T-helper 1 cell treated with Interleukin-12 subunit alpha and Interleukin-12 subunit beta and Interleukin-4 antibody, amounts not matched to agents 30 μg/mL and 1 μg/mL, for 36 hours (primary cell): Measurements from ENCODE around the gene RERE.

Experiments
- H3K27ac Mint-ChIP-seq: one replicate; pipeline ENCODE4 v1.8.0; 2021; ENCODE audit warnings: mild to moderate bottlenecking, mixed read lengths
- H3K27me3 Mint-ChIP-seq: one replicate; pipeline ENCODE4 v1.8.0; 2021; ENCODE audit warnings: low read depth, mixed read lengths
- H3K36me3 Mint-ChIP-seq: one replicate; pipeline ENCODE4 v1.8.0; 2021; ENCODE audit warnings: low read depth, mixed read lengths
- H3K4me1 Mint-ChIP-seq: one replicate; pipeline ENCODE4 v1.8.0; 2021; ENCODE audit warnings: low read depth, mixed read lengths
- H3K4me3 Mint-ChIP-seq: one replicate; pipeline ENCODE4 v1.8.0; 2021; ENCODE audit warnings: mild to moderate bottlenecking, moderate library complexity, mixed read lengths
- H3K9me3 Mint-ChIP-seq: one replicate; pipeline ENCODE4 v1.8.0; 2021; ENCODE audit warnings: mixed read lengths

Gene RERE

DNA sequence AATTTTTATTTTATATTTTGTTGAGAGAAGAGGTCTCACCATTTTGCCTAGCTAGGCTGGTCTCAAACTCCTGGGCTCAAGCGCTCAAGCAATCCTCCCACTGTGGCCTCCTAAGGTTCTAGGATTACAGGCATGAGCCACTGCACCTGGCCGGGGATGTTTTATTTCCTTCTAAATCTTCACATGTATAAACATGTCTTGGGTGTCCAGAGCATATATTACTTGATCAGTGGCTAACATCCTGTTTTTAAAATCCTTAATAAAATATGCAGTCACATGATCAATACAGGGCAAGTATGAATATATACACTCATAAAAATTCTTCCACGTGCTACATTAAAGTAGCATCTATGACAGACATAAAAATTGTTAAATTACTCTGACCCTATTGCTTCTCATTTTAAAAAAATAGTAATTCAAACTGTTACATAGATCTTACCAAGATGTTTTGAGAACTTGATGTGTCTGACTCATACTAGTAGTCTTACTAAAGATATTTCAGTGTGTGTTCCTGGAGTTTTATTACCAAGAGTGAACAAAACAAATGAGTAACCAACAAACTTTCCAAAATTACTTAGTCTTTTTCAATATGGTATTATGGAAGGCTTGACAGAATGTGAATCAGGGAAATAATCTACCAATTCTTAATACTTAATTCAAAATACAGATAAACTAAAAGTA, 277.0 kb downstream of the RERE start:
- Mint-ChIP-seq H3K27ac (peak overlapping the region; percentile 55), H3K4me1 (peaks cover 42% of the 10 kb centered on the region), H3K4me3 (no peak overlapping the region), H3K9me3 (peaks cover 11% of the 10 kb centered on the region), H3K36me3 (peaks cover 35% of the 10 kb centered on the region), H3K27me3 (no peaks in the 10 kb centered on the region)

DNA sequence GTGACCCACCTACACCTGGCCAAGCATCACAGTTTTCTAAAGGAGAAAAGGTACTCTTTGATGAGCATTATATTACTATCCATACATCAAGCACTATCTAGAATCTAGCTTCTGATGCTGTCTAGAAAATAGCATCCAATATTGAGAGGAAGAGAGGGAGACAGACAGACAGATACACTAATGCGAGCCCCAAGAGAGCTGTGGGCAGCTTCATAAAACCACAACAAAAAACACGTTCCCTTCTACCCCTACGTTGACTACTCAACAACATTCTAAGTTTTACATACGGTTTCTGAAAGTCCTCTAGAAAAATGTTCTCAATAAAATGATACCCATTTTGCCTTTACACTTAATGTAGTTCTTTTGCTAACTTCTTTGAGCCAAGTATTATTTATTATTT, 277.8 kb downstream of the RERE start:
- no peaks in the 10 kb centered on the region for H3K27me3 Mint-ChIP-seq
- H3K9me3 Mint-ChIP-seq: peaks cover 6% of the 10 kb centered on the region
- H3K4me1 Mint-ChIP-seq: peaks cover 36% of the 10 kb centered on the region
- H3K27ac Mint-ChIP-seq: peak overlapping the region; percentile 26
- no peak overlapping the region for H3K4me3 Mint-ChIP-seq
- peaks cover 29% of the 10 kb centered on the region for H3K36me3 Mint-ChIP-seq

- Mint-ChIP-seq H3K27ac (no peak overlapping the region), H3K4me3 (no peak overlapping the region), H3K27me3 (no peaks in the 10 kb centered on the region), H3K4me1 (peaks cover 42% of the 10 kb centered on the region), H3K36me3 (peaks cover 20% of the 10 kb centered on the region), H3K9me3 (no peaks in the 10 kb centered on the region)
Measured at GRCh38 chr1:8538502-8538901, 278.9 kb downstream of the RERE start.

DNA sequence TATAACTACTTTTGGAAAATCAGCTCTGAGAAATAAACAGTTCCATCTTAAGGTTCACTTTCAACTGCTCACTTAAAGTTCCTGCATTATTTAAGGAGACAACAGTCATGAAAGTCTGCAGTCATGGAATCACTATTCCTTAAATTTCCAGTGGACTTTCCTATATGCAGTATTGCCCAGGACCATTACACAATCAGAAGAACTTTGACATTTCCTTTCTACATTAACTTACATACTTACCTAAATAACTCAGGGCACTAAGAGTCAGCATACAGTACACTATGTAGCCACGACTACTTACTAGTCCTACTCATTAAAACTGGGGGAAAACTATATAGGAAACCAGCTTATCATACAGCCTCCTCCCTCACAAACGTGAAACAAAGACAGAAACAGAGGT, 279.4 kb downstream of the RERE start:
- H3K27ac Mint-ChIP-seq: no peak overlapping the region
- no peak overlapping the region for H3K4me3 Mint-ChIP-seq
- H3K9me3 Mint-ChIP-seq: no peaks in the 10 kb centered on the region
- no peaks in the 10 kb centered on the region for H3K27me3 Mint-ChIP-seq
- peaks cover 19% of the 10 kb centered on the region for H3K36me3 Mint-ChIP-seq
- peaks cover 46% of the 10 kb centered on the region for H3K4me1 Mint-ChIP-seq

- H3K27ac Mint-ChIP-seq: no peak overlapping the region
- H3K9me3 Mint-ChIP-seq: no peaks in the 10 kb centered on the region
- no peak overlapping the region for H3K4me3 Mint-ChIP-seq
- H3K36me3 Mint-ChIP-seq: peaks cover 18% of the 10 kb centered on the region
- H3K4me1 Mint-ChIP-seq: peaks cover 48% of the 10 kb centered on the region
- no peaks in the 10 kb centered on the region for H3K27me3 Mint-ChIP-seq
Measured at GRCh38 chr1:8536515-8536914, 280.9 kb downstream of the RERE start.

DNA sequence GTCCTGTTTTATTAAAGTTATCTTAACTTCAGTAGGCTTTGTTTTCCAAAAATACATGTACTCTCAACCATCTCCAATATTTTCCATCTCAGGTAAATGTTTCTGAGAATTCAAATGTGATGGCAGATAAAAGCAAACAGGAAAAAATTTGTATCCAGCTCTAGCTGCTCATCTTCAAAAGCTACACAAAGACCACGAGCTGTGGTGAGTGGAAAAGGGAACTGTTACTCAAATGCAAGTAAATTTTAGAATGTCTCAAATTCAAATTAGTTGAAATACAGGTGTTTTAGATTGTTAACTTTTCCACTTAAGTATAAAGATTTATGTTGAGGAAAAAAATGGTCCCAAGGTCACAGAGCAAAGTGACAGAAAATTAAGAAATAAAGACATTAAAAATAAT, 283.5 kb downstream of the RERE start:
- no peaks in the 10 kb centered on the region for H3K9me3 Mint-ChIP-seq
- peaks cover 13% of the 10 kb centered on the region for H3K36me3 Mint-ChIP-seq
- H3K4me1 Mint-ChIP-seq: peaks cover 31% of the 10 kb centered on the region
- peak overlapping the region; percentile 53 for H3K4me3 Mint-ChIP-seq
- no peaks in the 10 kb centered on the region for H3K27me3 Mint-ChIP-seq
- H3K27ac Mint-ChIP-seq: peak overlapping the region; percentile 77

DNA sequence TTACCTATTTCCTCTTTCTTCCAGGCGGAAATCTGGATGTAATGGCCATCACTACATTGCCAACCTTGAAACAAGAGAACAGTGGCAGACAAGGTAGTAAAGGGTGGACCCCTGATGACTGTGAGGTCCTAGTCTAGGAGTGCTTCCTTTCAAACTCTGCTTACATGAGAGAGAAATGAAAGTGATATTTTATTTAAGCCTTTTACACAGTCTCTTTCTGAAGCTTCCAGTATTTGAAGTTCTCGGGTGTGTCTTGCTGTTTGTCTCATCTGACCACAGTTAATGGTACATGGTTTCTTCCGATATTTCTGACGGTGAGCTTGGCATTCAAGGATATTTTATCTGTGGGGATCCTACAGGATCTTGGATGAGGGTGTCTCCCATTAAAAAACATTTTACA, 284.3 kb downstream of the RERE start:
- H3K27me3 Mint-ChIP-seq: no peaks in the 10 kb centered on the region
- peaks cover 11% of the 10 kb centered on the region for H3K36me3 Mint-ChIP-seq
- H3K9me3 Mint-ChIP-seq: no peaks in the 10 kb centered on the region
- H3K4me3 Mint-ChIP-seq: peak overlapping the region; percentile 53
- peaks cover 26% of the 10 kb centered on the region for H3K4me1 Mint-ChIP-seq
- H3K27ac Mint-ChIP-seq: peak overlapping the region; percentile 77

GRCh38 chr1:8529901-8530300, 287.5 kb downstream of the RERE start:
- no peaks in the 10 kb centered on the region for H3K27me3 Mint-ChIP-seq
- H3K4me1 Mint-ChIP-seq: peaks cover 27% of the 10 kb centered on the region
- H3K4me3 Mint-ChIP-seq: no peak overlapping the region
- H3K9me3 Mint-ChIP-seq: no peaks in the 10 kb centered on the region
- H3K36me3 Mint-ChIP-seq: peaks cover 7% of the 10 kb centered on the region
- H3K27ac Mint-ChIP-seq: no peak overlapping the region

GRCh38 chr1:8527941-8528340, 289.5 kb downstream of the RERE start:
- H3K36me3 Mint-ChIP-seq: peaks cover 14% of the 10 kb centered on the region
- peaks cover 10% of the 10 kb centered on the region for H3K4me1 Mint-ChIP-seq
- H3K27me3 Mint-ChIP-seq: no peaks in the 10 kb centered on the region
- no peak overlapping the region for H3K4me3 Mint-ChIP-seq
- H3K9me3 Mint-ChIP-seq: no peaks in the 10 kb centered on the region
- H3K27ac Mint-ChIP-seq: peak overlapping the region; percentile 33

DNA sequence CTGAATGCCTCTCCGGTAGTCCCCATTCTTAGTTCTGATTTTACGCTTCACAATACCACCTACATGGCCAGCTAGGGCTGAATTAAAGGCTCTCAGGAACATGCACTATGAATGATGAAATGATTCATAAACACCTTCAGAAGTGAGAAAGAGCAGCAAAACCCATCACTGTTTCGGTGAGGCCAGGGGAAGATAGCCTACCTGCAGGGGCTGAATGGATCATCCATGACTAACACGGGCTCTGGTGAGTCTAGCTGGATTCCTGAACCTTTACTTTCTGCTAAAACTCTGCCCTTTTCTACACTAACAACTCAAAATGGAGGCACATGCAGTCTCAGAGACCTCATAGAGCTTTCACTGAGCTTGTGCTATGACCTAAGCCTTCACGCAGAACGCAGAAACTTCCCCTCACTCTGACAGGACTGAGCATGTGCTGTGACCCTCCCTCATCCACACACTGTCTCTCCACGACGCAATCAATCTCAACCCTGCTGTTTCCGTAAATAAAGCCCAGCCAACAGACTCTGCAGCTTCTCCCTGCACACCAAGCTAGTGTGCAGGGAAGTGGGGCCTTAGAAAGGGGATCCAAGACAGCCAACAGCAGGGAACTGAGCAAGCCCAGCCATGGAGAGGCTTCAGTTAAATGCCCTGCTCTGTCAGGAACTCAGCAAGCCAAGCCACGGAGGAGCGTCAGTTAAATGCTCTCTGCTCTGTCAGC, 291.7 kb downstream of the RERE start:
- no peaks in the 10 kb centered on the region for H3K9me3 Mint-ChIP-seq
- H3K4me1 Mint-ChIP-seq: peaks cover 15% of the 10 kb centered on the region
- H3K36me3 Mint-ChIP-seq: peaks cover 21% of the 10 kb centered on the region
- no peak overlapping the region for H3K4me3 Mint-ChIP-seq
- H3K27ac Mint-ChIP-seq: no peak overlapping the region
- H3K27me3 Mint-ChIP-seq: no peaks in the 10 kb centered on the region

GRCh38 chr1:8525216-8525557, 292.3 kb downstream of the RERE start:
- Mint-ChIP-seq H3K36me3 (peaks cover 23% of the 10 kb centered on the region), H3K4me3 (no peak overlapping the region), H3K4me1 (peaks cover 20% of the 10 kb centered on the region), H3K27ac (no peak overlapping the region), H3K27me3 (no peaks in the 10 kb centered on the region), H3K9me3 (no peaks in the 10 kb centered on the region)

DNA sequence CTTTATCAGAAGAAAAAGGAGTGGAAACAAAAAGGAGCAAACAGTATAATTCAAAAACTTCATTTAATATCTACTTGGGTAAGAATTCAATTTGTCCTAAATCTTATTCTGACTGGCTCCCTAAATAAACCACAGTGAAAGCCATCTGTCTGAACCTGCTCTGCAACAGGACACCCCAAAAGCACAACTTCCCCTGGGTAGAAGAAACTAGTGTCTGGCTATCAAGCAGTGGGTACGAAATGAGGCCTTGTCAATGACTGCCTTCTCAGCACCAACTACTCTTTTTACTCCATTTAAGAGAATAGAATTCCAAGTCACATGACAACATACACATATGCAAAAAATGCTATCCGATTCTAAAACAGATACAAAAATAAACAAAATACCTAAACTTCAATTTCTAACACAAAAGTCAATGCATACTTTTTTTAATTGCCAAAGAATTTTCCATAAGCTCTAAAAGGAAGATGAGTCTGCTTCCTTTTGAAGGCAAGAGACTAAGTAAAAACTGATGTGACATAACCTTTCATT, 292.7 kb downstream of the RERE start:
- Mint-ChIP-seq H3K9me3 (no peaks in the 10 kb centered on the region), H3K27ac (no peak overlapping the region), H3K4me1 (peaks cover 22% of the 10 kb centered on the region), H3K36me3 (peaks cover 20% of the 10 kb centered on the region), H3K4me3 (no peak overlapping the region), H3K27me3 (no peaks in the 10 kb centered on the region)

GRCh38 chr1:8523666-8524206, 293.7 kb downstream of the RERE start:
- peak overlapping the region; percentile 79 for H3K27ac Mint-ChIP-seq
- H3K9me3 Mint-ChIP-seq: no peaks in the 10 kb centered on the region
- H3K4me1 Mint-ChIP-seq: peaks cover 22% of the 10 kb centered on the region
- H3K4me3 Mint-ChIP-seq: no peak overlapping the region
- H3K36me3 Mint-ChIP-seq: peaks cover 20% of the 10 kb centered on the region
- H3K27me3 Mint-ChIP-seq: no peaks in the 10 kb centered on the region

- peaks cover 22% of the 10 kb centered on the region for H3K36me3 Mint-ChIP-seq
- H3K4me3 Mint-ChIP-seq: no peak overlapping the region
- H3K27me3 Mint-ChIP-seq: no peaks in the 10 kb centered on the region
- H3K9me3 Mint-ChIP-seq: no peaks in the 10 kb centered on the region
- H3K4me1 Mint-ChIP-seq: peaks cover 32% of the 10 kb centered on the region
- H3K27ac Mint-ChIP-seq: no peak overlapping the region
Measured at GRCh38 chr1:8520483-8520966, 296.9 kb downstream of the RERE start.

DNA sequence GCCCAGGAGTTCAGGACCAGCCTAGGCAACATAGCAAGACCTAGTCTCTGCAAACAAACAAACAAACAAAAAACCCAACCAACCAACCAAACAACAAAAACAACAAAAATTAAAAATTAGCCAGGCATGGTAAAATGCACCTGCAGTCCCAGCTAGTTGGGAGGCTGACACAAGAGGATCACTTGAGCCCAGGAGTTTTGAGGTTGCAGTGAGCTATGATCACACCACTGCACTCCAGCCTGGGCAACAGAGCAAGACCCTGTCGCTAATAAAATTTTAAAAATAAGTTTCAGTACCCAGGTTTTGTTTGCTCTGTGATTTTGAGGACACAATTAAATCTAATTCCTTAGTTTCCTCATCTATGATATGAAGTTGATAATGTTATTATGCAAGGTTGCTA, 298.3 kb downstream of the RERE start:
- H3K27ac Mint-ChIP-seq: no peak overlapping the region
- H3K36me3 Mint-ChIP-seq: peaks cover 22% of the 10 kb centered on the region
- no peaks in the 10 kb centered on the region for H3K27me3 Mint-ChIP-seq
- H3K4me3 Mint-ChIP-seq: no peak overlapping the region
- peaks cover 32% of the 10 kb centered on the region for H3K4me1 Mint-ChIP-seq
- no peaks in the 10 kb centered on the region for H3K9me3 Mint-ChIP-seq
